ENCODE results near the gene HOXB13.

- TF ChIP-seq CTCF (IDR thresholded peaks at IDR 0.05) (no peak), SMC3 (IDR thresholded peaks at IDR 0.05) (no peak), CEBPB (IDR thresholded peaks at IDR 0.05) (no peak), CHD2 (IDR thresholded peaks at IDR 0.05; ENCODE audit: low read length, partially characterized antibody) (no peak), JUN (IDR thresholded peaks at IDR 0.05) (no peak), ELK1 (IDR thresholded peaks at IDR 0.05; ENCODE audit: low read depth, low read length) (no peak), NR3C1 (IDR thresholded peaks at IDR 0.05) (no peak), MAFK (IDR thresholded peaks at IDR 0.05; ENCODE audit: partially characterized antibody) (no peak), EHMT2 (IDR thresholded peaks at IDR 0.05; ENCODE audit: low read depth) (no peak), RAD21 (conservative IDR thresholded peaks at IDR 0.05 in 1 of 2, IDR thresholded peaks at IDR 0.05 in 1 of 2) (no peak)
These were observed 8.1 kb downstream of the HOXB13 start for GRCh38 chr17:48720266-48721008.

Measured in A549 (cell line).